Breast epithelium (tissue), 3 donors: ENCODE results near the gene DCX.

Source experiments
- POLR2A ChIP-seq: fragments of 450-650 bp; IDR thresholded peaks from one replicate; pipeline ENCODE4 v1.6.1; 2016; ENCODE audit warnings: antibody characterized with exemption, mild to moderate bottlenecking, moderate library complexity
- POLR2AphosphoS5 ChIP-seq, 3 donors: sonication (generic); formaldehyde crosslinking; IDR thresholded peaks; one replicate each; pipeline ENCODE4 v1.6.1; 2017; ENCODE audit warnings: antibody characterized with exemption in 3 of 3
- TF ChIP-seq, protein P1 (sequence below), 3 donors: fragments of 450-650 bp; IDR thresholded peaks; one replicate each; pipeline ENCODE4 v1.5.1; 2016 to 2017; ENCODE audit warnings: antibody characterized with exemption in 3 of 3, mild to moderate bottlenecking in 3 of 3, moderate library complexity in 3 of 3

DNA sequence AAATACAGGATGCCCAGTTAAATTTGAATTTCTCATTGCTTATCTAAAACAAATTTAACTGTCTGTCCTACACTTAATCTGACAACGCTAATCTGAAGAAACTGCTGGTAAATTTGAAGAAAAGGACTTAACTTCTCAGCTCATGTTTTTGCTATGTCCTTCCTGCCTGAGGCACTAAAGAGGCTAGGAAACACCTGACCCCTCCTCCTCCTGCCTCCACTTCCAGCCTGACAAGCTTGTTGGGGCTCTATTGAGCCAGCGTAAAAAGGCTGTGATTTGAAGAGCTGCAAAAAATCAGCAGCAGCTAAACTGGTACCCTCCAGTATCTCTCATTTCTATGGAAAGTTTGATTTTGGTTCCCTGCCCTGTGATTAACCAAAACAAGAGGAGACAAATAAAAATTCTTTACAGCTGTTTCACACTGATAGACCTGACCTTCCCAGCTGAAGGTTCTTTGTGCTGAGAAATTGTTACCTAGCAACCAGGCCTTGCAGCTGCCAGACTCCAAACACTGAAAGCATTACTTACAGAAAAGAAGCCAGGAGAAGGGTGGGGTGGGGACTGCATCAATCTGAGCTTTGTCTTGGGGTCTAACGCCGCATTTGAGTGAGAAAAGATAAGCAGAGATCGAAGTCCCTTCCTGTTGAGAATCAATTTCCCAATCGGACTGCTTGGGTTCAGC is 35.0 kb downstream of the DCX start:
- TF ChIP-seq, protein P1, sequence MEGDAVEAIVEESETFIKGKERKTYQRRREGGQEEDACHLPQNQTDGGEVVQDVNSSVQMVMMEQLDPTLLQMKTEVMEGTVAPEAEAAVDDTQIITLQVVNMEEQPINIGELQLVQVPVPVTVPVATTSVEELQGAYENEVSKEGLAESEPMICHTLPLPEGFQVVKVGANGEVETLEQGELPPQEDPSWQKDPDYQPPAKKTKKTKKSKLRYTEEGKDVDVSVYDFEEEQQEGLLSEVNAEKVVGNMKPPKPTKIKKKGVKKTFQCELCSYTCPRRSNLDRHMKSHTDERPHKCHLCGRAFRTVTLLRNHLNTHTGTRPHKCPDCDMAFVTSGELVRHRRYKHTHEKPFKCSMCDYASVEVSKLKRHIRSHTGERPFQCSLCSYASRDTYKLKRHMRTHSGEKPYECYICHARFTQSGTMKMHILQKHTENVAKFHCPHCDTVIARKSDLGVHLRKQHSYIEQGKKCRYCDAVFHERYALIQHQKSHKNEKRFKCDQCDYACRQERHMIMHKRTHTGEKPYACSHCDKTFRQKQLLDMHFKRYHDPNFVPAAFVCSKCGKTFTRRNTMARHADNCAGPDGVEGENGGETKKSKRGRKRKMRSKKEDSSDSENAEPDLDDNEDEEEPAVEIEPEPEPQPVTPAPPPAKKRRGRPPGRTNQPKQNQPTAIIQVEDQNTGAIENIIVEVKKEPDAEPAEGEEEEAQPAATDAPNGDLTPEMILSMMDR (IDR thresholded peaks at IDR 0.05), result no peak
- TF ChIP-seq POLR2A (no peak), POLR2AphosphoS5 (IDR thresholded peaks at IDR 0.05) (no peak)
